SK-MEL-5 (cell line): ENCODE measurements around the gene RUNDC1. TPM values are rescaled to one million over a fixed set of nuclear protein-coding genes. Genes with fewer than 3 reads are reported as not detected.

Experiments
- DNase-seq: peaks from one replicate; pipeline ENCODE4 v3.0.0-alpha.2; 2016; ENCODE audit warnings: low read depth, low spot score
- in situ Hi-C: cut with HindIII; loops from 2 replicates; pipeline ENCODE4 v1.10.0; 2016; ENCODE audit warnings: low sequenced_read_pairs, high pct_unique_total_duplicates, low pct_unique_long_range_greater_than_20kb
- small RNA-seq, 2 experiments: library from RNA; depleted of rRNA; stranded (forward); fragments of <200 nt; gene quantifications; one replicate each; pipeline ENCODE3, GENCODE V24; 2014
- total RNA-seq: library from RNA; depleted of rRNA; stranded (reverse); fragments of >200 nt; shearing (Covaris generic); gene quantifications from 2 replicates; pipeline ENCODE4 v1.2.3, GENCODE V29; 2014; rRNA removed

RUNDC1 gene
- total RNA-seq, 1 experiment from 2014 or later, result 6.2 TPM

- no peak for DNase-seq
- in situ Hi-C loops, result no loop called here
These were observed 47.0 kb downstream of the RUNDC1 start for GRCh38 chr17:43027091-43028032.

GRCh38 chr17:43028221-43028861 lies 48.0 kb downstream of the RUNDC1 start:
- DNase-seq, result no peak
- in situ Hi-C loops, result no loop called here

DNA sequence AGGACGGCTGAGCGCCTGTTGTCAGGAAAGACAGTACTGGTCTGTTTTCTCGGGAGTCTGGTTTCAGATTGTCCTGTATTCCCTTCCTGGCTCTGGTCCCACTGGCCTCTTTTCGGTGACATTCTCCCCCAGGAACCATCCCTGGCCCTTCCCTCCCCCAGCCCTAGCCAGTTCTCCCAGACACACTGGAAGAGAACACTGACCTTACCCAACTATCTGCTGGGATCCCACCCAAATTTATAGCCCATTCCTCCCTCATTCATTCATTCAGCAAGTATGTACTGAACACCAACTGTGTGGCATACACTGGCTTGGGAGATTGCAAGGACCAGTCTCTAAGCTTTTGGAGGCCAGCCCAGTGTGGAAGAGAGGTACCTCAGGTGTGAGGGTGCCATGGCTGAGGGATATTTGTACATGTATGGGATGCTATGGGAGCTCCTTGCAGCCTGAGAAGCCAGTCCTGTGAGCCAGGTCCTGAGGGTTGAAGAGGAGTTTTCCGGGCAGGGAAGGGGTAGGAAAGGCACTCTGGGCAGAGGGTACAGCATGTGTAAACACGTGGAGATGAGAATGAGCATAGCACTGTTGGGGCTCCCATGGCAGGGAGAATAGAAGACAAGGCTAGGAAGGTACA lies 49.9 kb downstream of the RUNDC1 start:
- no peak for DNase-seq
- in situ Hi-C loops, result no loop called here

DNA sequence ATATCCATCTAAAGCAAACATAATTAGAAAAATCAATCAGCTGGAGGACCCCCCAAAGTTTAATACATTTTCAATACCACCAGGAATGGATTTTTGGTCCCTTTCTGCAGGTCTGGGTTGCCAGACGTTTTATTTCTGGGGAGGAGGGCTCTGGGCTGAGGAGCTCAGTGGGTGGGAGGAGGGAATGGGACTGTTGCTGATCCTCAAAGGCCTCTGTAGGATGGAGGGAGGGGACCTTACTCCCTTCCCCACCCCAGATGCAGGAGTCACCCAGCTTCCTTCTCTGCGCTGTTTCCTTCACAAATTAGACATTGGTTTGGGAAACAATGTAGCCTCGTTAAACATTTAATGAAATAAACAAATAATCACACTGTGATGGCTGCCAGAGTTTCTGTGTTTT lies 51.3 kb downstream of the RUNDC1 start:
- DNase-seq, result no peak
- in situ Hi-C loops, result no loop called here

GRCh38 chr17:43033948-43034881 lies 53.9 kb downstream of the RUNDC1 start:
- in situ Hi-C loops, result no loop called here
- no peak for DNase-seq

- in situ Hi-C loops, result no loop called here
- no peak for DNase-seq
These were observed 54.5 kb downstream of the RUNDC1 start for GRCh38 chr17:43034894-43035293.

- in situ Hi-C loops, result no loop called here
- DNase-seq, result no peak
These were observed 59.3 kb downstream of the RUNDC1 start for GRCh38 chr17:43039646-43040045.

DNA sequence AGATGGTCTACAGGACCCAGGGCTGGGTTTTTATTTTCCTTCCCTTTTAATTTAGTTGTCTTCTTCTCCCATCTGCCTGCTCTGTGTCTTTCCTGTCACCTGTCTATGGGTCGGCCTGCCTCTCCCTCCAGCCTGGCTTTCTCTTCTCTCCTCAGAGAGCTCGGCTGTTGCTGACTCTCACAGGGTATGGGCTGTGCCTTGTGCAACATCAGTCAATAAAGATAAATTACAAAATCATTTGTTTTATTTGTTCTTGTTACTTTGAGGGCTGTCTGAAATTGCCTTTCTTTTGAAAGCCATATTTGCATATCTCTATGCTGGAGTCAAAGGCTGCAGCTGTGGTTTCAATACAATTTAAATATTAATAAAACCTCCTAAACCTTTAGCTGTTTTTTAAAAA lies 60.3 kb downstream of the RUNDC1 start:
- DNase-seq, result no peak
- in situ Hi-C loops, result no loop called here

DNA sequence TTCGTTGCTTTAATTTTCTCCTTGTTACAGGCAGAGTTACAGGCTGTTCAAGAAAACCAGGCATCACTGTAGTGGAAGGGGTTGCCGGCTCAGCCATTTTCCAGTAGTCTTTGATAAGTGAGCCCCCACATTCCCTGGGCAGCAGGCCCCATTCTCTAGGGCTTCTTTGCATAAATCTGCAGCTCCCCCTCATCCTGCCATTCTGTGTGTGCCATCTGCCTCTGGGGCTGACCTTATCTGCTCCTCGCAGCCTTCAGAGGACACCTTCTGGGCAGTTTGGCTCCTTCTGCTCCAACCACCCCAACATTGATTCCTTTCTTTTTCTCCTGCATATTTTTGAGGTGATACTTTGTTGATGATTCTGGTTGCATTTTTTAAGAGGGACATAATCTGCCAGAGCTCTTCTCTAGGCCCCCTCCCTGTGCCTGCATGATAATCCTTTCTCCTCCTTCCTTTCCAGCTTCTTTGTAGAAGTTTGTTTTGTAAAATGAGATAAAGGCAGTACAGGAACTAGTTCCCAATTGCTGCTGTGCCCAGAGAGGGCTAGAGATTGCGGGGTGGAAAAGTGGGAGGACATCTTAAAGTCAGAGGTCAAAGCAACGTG lies 61.8 kb downstream of the RUNDC1 start:
- in situ Hi-C loops, result no loop called here
- no peak for DNase-seq

Small RNA genes within 50 kb of the gene (small RNA-seq; reads per million reads assigned to genes)
- gene AARSD1, result 0.02 to 0.19 reads per million in 2 experiments
- gene RF00561, result 0 reads per million in 2 experiments

Other genes starting within 250 kb of the RUNDC1 start
- 14.4 and 15.4 TPM in 2 replicates for gene EZH1, start 235.5 kb upstream of the RUNDC1 start, total RNA-seq
- gene RAMP2, start 219.3 kb upstream of the RUNDC1 start, total RNA-seq, result not detected in 2 replicates
- 125 and 127 TPM in 2 replicates for gene VPS25, start 207.1 kb upstream of the RUNDC1 start, total RNA-seq
- 0.21 and 0.53 TPM in 2 replicates for gene WNK4, start 200.0 kb upstream of the RUNDC1 start, total RNA-seq
- gene COA3, start 181.9 kb upstream of the RUNDC1 start, total RNA-seq, result 123 and 145 TPM in 2 replicates
- 0.05 and 0.37 TPM in 2 replicates for gene CNTD1, start 181.7 kb upstream of the RUNDC1 start, total RNA-seq
- 149 and 159 TPM in 2 replicates for gene BECN1, start 156.3 kb upstream of the RUNDC1 start, total RNA-seq
- 139 and 154 TPM in 2 replicates for gene PSME3, start 147.2 kb upstream of the RUNDC1 start, total RNA-seq
- 0.26 and 0.69 TPM in 2 replicates for gene AOC2, start 136.0 kb upstream of the RUNDC1 start, total RNA-seq
- gene AOC3, start 129.4 kb upstream of the RUNDC1 start, total RNA-seq, result 0.26 TPM in 1 of 2 replicates, not detected in the other
- not detected in 2 replicates for gene G6PC1, start 79.8 kb upstream of the RUNDC1 start, total RNA-seq
- gene AARSD1, start 16.1 kb upstream of the RUNDC1 start, total RNA-seq, result 24.3 and 26.7 TPM in 2 replicates
- 0.42 TPM in 1 of 2 replicates, not detected in the other for gene PTGES3L, start 485 bp upstream of the RUNDC1 start, total RNA-seq
- 2,384 and 3,000 TPM in 2 replicates for gene RPL27, start 17.9 kb downstream of the RUNDC1 start, total RNA-seq
- 55.8 and 63.1 TPM in 2 replicates for gene IFI35, start 26.2 kb downstream of the RUNDC1 start, total RNA-seq
- 315 and 329 TPM in 2 replicates for gene VAT1, start 41.8 kb downstream of the RUNDC1 start, total RNA-seq
- gene RND2, start 44.7 kb downstream of the RUNDC1 start, total RNA-seq, result not detected in 2 replicates
- 45.9 and 51.5 TPM in 2 replicates for gene BRCA1, start 144.8 kb downstream of the RUNDC1 start, total RNA-seq
- gene NBR1, start 190.6 kb downstream of the RUNDC1 start, total RNA-seq, result 88.6 and 95.0 TPM in 2 replicates
- 1.2 and 1.3 TPM in 2 replicates for gene TMEM106A, start 231.3 kb downstream of the RUNDC1 start, total RNA-seq
- gene CCDC200, start 248.1 kb downstream of the RUNDC1 start, total RNA-seq, result not detected in 2 replicates